Measurements from ENCODE around the gene DISP2.

DISP2 gene

DNA sequence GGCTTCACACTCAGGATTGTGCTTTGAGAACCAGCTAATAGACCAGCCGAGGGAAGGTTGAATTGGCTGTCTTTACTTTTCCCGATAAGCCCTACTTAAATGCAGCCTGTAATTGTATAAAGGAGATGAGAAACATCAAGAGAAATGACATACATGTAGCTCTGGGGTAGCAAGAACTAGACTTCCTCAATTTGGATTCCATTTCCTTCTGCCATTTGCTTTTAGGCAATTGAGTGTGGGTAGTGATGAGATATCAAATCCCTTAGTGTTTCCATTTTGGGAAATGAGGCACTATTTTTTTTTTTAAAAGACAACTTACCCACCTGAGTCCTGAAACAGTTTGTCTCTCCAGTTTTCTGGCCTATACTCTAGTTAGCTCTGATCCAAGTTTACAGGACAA is 32.3 kb upstream of the DISP2 start:
- DNase-seq (ENCODE audit: low read depth in 2 of 2), result no peak

- no peak for DNase-seq (ENCODE audit: low read depth in 2 of 2)
These were observed 30.6 kb upstream of the DISP2 start for GRCh38 chr15:40327457-40327856.

GRCh38 chr15:40328176-40328575 is 29.8 kb upstream of the DISP2 start:
- DNase-seq (ENCODE audit: low read depth in 2 of 2), result no peak

- DNase-seq (ENCODE audit: low read depth in 2 of 2), result no peak
These were observed 29.3 kb upstream of the DISP2 start for GRCh38 chr15:40328751-40329150.

- DNase-seq (ENCODE audit: low read depth in 2 of 2), result no peak
These were observed 28.2 kb upstream of the DISP2 start for GRCh38 chr15:40329804-40330203.

DNA sequence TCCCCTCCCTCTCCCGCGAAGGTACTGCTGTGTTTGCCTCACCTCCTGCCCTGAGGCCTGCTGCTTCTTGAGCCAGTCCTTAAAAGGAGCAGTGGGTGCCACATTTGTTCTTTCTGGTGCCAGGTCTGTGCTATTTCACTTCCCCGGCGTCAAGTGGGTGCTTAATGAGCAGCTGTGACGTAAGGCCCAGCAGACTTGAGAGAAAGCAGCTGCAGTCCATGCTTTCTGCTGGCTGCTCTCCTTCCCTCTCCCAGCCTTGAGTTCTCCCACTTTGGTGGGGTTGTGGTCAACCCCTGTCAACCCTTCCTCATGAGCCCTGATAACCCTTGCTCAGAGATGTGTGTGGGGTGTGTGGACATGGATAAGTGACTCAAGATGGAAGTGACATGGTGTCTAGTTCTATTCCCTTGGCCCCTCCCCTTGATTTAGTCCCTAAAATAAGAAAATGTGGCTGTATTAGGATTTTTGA is 27.6 kb upstream of the DISP2 start:
- no peak for DNase-seq (ENCODE audit: low read depth in 2 of 2)

DNA sequence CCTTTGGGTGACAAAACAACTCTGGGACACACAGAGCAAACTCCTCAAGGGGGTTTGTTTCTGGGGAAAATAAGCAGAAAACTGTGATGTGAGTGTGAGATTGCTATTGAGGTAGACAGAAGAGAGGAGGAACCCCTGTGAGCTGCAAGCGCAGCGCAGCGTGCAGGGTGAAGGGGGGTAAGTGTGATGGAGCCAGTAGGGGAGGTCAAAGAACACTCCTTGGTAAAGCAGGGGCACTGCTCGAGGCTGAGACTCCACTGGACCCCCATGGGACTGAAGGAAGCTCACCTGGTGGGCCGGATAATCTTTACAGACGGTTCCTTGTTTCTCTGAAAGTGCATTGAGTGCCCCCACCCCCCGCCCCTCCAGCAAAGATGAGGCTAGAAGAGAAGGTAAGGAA is 27.0 kb upstream of the DISP2 start:
- DNase-seq (ENCODE audit: low read depth in 2 of 2), result no peak

GRCh38 chr15:40331637-40332036 is 26.4 kb upstream of the DISP2 start:
- DNase-seq (ENCODE audit: low read depth in 2 of 2), result no peak

GRCh38 chr15:40332113-40332781 is 25.8 kb upstream of the DISP2 start:
- no peak for DNase-seq (ENCODE audit: low read depth in 2 of 2)

GRCh38 chr15:40333922-40334492 is 24.0 kb upstream of the DISP2 start:
- no peak for DNase-seq (ENCODE audit: low read depth in 2 of 2)

DNA sequence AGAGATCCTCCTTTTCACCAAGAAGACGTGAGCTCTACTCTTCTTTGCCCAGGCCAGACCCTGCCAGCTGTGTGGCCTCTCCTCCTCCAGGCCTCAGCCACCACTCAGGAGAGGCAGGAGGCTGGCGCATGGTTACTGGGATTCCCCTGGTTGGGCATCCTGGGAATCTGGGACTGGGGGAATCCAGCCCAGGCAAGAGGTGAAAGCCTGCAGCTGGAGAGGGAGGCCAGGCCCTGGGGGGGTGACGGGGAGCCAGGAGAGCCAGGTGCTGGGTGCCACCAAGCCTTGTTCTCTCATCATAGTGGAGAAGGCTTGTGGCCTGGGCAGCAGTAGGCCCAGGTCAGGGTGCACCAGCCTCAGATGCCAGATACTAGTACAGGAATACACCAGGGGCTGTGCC is 23.5 kb upstream of the DISP2 start:
- DNase-seq (ENCODE audit: low read depth in 2 of 2), result no peak

GRCh38 chr15:40334941-40335795 is 22.9 kb upstream of the DISP2 start:
- DNase-seq (ENCODE audit: low read depth in 2 of 2), result no peak

GRCh38 chr15:40335938-40336743 is 21.9 kb upstream of the DISP2 start:
- no peak for DNase-seq (ENCODE audit: low read depth in 2 of 2)

DNA sequence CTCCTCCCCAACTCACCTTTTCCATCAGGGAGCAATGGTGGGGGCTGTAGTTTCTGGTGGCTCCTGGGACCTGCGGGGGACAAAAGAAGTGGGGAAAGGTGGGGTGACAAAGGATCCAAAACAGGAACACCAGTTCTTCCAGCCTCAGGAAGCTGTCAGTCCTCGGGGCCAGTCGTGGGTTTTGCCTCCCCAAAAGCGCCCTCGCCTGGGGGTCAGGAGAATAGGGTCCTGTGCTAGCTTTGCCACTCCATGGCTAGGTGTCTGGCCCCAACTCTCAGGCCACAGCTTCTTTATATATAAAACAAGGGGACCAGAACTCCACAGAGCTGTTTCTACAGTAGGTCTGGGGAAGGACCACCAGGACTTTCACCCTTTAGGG is 21.3 kb upstream of the DISP2 start:
- DNase-seq (ENCODE audit: low read depth in 2 of 2), result no peak

DNA sequence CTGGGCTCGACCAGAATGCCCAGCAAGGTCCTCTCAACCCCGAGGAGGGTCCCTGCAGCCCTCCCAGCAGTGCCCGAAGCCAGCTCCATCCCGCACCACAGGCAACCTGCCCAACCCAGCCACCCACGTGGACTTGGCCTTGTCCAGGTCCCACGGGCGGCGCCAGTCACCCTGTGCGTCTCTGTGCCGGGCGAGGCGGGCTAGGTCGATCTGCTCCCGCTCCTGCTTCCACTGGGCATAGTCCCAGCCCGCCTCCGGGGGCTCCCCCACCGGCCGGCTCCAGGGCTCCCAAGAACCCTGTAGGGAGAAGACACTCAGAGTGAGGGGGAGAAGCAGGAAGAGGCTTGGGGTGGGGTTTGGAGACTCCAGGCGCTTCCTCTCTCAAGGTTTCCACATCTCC is 20.4 kb upstream of the DISP2 start:
- DNase-seq (ENCODE audit: low read depth in 2 of 2), result no peak

DNA sequence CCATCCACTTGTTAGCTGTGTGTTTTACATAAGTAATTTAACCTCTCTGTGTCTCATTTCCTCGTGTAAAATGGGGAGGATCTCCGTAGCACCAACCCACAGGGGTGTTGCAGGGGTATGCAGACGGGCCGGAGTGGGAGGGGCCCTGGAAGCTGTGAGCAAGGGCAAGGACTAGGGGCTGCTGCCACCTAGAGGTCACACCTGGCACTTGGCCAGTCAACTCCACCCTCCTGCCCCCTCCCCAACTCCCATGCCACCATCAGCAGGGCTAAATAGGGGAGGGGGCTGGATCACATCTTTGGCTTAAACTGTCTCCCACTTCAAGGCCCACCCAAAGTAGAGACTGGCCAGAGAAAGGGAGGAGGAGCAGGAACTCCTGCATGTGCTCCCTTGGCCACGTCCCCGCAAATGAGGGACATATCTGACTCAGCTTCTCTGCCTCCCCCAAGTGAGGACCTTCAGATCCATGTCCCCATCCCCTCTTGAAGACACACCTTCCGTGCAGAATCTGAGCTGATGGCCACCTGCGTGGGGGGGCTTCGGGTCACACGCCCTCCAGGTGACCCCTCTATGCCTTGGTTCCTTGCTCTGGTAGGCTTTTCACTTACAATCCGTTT is 19.9 kb upstream of the DISP2 start:
- peak; percentile 54 to 56 for DNase-seq (ENCODE audit: low read depth in 2 of 2)

GRCh38 chr15:40338921-40339620 is 18.9 kb upstream of the DISP2 start:
- DNase-seq (ENCODE audit: low read depth in 2 of 2), result no peak

DNA sequence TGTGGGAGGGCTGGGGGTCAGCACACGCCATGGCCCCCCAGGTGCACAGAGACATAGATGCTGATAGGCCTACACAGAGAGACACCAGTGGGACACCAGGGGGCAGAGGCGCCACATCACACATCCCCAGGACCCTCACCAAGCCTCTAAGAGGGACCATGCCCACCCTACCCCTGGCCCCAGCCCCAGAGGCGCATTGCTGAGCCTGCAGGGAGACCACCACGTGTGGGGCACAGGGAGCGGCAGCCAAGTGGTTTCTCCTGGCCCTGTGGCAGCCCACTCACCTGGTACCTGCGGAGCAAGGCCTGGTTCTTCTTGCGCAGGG is 18.4 kb upstream of the DISP2 start:
- no peak for DNase-seq (ENCODE audit: low read depth in 2 of 2)

- no peak for DNase-seq (ENCODE audit: low read depth in 2 of 2)
These were observed 17.8 kb upstream of the DISP2 start for GRCh38 chr15:40340038-40340739.

DNA sequence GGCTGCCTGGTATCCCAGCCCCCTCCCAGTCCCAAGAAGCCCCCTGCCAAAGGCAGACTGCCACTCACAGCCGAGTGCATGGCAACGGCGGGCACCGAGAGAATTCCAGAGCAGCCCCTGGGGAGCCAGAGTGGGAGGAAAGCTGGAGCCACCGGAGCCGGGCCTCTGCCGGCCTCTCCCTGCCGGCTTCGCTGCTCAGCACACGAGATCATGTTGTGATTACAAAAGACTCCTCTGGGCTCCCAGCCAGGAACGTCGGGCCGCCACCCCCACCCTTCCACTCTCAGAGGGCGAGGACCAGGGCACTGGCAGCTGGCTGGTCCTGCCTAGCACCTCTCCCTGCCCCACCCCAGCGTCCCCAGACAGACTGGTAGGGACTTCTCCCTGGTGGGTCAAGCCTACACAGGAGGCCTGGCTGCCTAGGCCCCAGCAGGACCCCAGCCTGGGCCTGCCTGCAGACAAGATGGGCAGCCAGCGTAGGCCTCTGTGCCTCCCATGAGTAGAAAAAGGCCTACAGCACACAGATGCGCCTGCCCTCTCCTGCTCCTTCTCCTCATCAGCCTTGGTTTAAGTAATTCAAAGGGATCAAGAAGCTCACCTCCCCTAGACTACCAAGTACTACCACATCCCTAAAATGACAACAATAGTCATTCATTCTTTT is 17.1 kb upstream of the DISP2 start, which contains the start of gene CCDC9B:
Gene CCDC9B (minus strand): TSS at position 200 of the 661 bp plus-strand sequence. CDS start 120 bp downstream, at position 80.
- DNase-seq (ENCODE audit: low read depth in 2 of 2), result no peak

All from activated CD8-positive, alpha-beta memory T cell treated with anti-CD3 and anti-CD28 coated beads for 4 hours (primary cell).